CD4-positive, alpha-beta T cell (primary cell): Measurements from ENCODE around the gene SMOC2. TPM values are rescaled to one million over a fixed set of nuclear protein-coding genes. Genes with fewer than 3 reads are reported as not detected.
"Not testable (repeated sequence)": the region's sequence is repeated elsewhere in the genome, so short reads cannot be mapped to it uniquely, and the experiment has no call there.

ENCODE experiments used
- ATAC-seq: fragments of 200-7000 bp; cut with Tn5 transposase; one replicate; pipeline ENCODE4 v1.10.0; 2022; ENCODE audit warnings: mild to moderate bottlenecking; ENCODE audit not compliant: poor library complexity
- CTCF ChIA-PET: fragments of 350-600 bp; sonication (Branson Sonifier 250); formaldehyde crosslinking; loops from one replicate; lab custom pipeline; 2021; ENCODE audit warnings: antibody characterized with exemption, inconsistent platforms; lab: Charles Lee
- POLR2A ChIA-PET: fragments of 350-600 bp; sonication (Branson Sonifier 250); formaldehyde crosslinking; loops from one replicate; lab custom pipeline; 2021; ENCODE audit warnings: antibody characterized with exemption, inconsistent platforms; lab: Charles Lee
- DNase-seq, 14 experiments: peaks; one replicate each; pipeline ENCODE4 v3.0.0-alpha.2; 2013 to 2020; ENCODE audit warnings: mixed read lengths in 2 of 14
- H3K27ac ChIP-seq, 2 donors: one replicate each; pipeline versions ENCODE4 v1.5.1 to v1.7.0; 2013; ENCODE audit warnings: low read length in 2 of 2, low read depth in 1 of 2, mild to moderate bottlenecking in 1 of 2
- H3K27me3 ChIP-seq, 2 experiments: 1 replicate in 1 of 2; 2 replicates in 1 of 2; pipeline versions ENCODE4 v1.6.1 to v1.7.0; 2013; ENCODE audit warnings: low read length in 2 of 2, control low read depth in 1 of 2, mild to moderate bottlenecking in 1 of 2, moderate library complexity in 1 of 2; ENCODE audit not compliant: insufficient read depth in 2 of 2, control insufficient read depth in 1 of 2
- H3K36me3 ChIP-seq: one replicate; pipeline ENCODE4 v1.6.1; 2013; ENCODE audit warnings: low read length, control low read depth; ENCODE audit not compliant: insufficient read depth
- H3K4me1 ChIP-seq: one replicate; pipeline ENCODE4 v1.6.1; 2013; ENCODE audit warnings: low read length, control low read depth; ENCODE audit not compliant: insufficient read depth
- H3K4me3 ChIP-seq: one replicate; pipeline ENCODE4 v1.5.1; 2013; ENCODE audit warnings: mild to moderate bottlenecking, low read length, moderate library complexity
- H3K9me3 ChIP-seq, 2 experiments: 1 replicate in 1 of 2; 2 replicates in 1 of 2; pipeline versions ENCODE4 v1.6.1 to v1.7.0; 2013; ENCODE audit warnings: low read length in 2 of 2, mild to moderate bottlenecking in 2 of 2, control low read depth in 1 of 2, moderate library complexity in 1 of 2; ENCODE audit not compliant: control insufficient read depth in 1 of 2, insufficient read depth in 1 of 2
- H3K27ac Mint-ChIP-seq: one replicate; pipeline ENCODE4 v1.8.0; 2020; ENCODE audit warnings: mixed read lengths
- H3K27me3 Mint-ChIP-seq: one replicate; pipeline ENCODE4 v1.8.0; 2021; ENCODE audit warnings: mixed read lengths
- H3K36me3 Mint-ChIP-seq: one replicate; pipeline ENCODE4 v1.8.0; 2021; ENCODE audit warnings: low read depth, mixed read lengths
- H3K4me1 Mint-ChIP-seq: one replicate; pipeline ENCODE4 v1.8.0; 2021; ENCODE audit warnings: low read depth, mixed read lengths
- H3K4me3 Mint-ChIP-seq: one replicate; pipeline ENCODE4 v1.8.0; 2020; ENCODE audit warnings: mild to moderate bottlenecking, mixed read lengths
- H3K9me3 Mint-ChIP-seq: one replicate; pipeline ENCODE4 v1.8.0; 2020; ENCODE audit warnings: mixed read lengths
- intact Hi-C, 2 experiments: fragments of 100-400 bp; cut with DNase I in 1 of 2; cut with micrococcal nuclease in 1 of 2; formaldehyde crosslinking; loops; one replicate each; pipeline versions ENCODE4 v1.15.1 to v1.9.0; 2023 to 2025; cut with DNase I, micrococcal nuclease
- total RNA-seq, 174 experiments: library from RNA in 2 of 174; stranded (reverse) in 2 of 174; gene quantifications; one replicate each; pipeline ENCODE4 v1.2.3 and lab custom pipeline; 2021 to 2026
- TF ChIP-seq, protein P1 (sequence below): fragments of 200-600 bp; IDR thresholded peaks from one replicate; pipeline ENCODE4 v1.8.0; 2022; ENCODE audit warnings: antibody characterized with exemption, mild to moderate bottlenecking

SMOC2 gene
- total RNA-seq, 2 experiments from 2014 or later = not detected

- Mint-ChIP-seq H3K27me3 (no peaks in the 10 kb centered on the region), H3K4me3 (no peak overlapping the region), H3K9me3 (peaks cover 4% of the 10 kb centered on the region), H3K36me3 (no peaks in the 10 kb centered on the region), H3K27ac (no peak overlapping the region), H3K4me1 (no peaks in the 10 kb centered on the region)
- POLR2A ChIA-PET = no interaction called here
- no peak for ATAC-seq
- H3K27ac ChIP-seq = no peak overlapping the region
- DNase-seq = no peak
- intact Hi-C loops = no loop called here
- no peaks in the 10 kb centered on the region for H3K27me3 ChIP-seq
- no peaks in the 10 kb centered on the region for H3K4me1 ChIP-seq
- peaks cover 0 to 27% of the 10 kb centered on the region in 2 experiments for H3K9me3 ChIP-seq
- TF ChIP-seq, protein P1, sequence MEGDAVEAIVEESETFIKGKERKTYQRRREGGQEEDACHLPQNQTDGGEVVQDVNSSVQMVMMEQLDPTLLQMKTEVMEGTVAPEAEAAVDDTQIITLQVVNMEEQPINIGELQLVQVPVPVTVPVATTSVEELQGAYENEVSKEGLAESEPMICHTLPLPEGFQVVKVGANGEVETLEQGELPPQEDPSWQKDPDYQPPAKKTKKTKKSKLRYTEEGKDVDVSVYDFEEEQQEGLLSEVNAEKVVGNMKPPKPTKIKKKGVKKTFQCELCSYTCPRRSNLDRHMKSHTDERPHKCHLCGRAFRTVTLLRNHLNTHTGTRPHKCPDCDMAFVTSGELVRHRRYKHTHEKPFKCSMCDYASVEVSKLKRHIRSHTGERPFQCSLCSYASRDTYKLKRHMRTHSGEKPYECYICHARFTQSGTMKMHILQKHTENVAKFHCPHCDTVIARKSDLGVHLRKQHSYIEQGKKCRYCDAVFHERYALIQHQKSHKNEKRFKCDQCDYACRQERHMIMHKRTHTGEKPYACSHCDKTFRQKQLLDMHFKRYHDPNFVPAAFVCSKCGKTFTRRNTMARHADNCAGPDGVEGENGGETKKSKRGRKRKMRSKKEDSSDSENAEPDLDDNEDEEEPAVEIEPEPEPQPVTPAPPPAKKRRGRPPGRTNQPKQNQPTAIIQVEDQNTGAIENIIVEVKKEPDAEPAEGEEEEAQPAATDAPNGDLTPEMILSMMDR = no peak
- CTCF ChIA-PET = no interaction called here
- H3K36me3 ChIP-seq = no peaks in the 10 kb centered on the region
- no peak overlapping the region for H3K4me3 ChIP-seq
Observed at GRCh38 chr6:168700880-168701279, 259.9 kb downstream of the SMOC2 start.

DNA sequence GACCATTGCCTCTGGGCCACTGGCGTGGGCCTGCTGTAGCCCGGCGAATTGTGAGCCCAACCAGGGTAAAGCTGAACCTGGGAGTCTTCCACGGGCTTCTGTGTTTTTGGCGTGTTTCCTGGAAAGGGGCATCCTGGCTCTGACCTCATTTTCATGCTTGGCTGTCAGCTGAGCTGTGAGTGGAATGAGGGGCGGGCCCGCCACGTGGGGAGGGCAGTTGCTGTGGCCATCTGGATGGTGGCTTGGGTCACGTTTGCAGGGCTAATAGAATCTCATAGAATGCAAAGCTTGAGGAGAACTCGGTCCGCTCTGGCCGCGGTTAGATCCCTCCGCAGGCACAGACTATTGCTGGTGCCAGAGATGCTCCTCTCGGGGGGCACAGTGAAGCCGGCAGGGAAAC, 263.0 kb downstream of the SMOC2 start:
- Mint-ChIP-seq H3K36me3 (no peaks in the 10 kb centered on the region), H3K27ac (no peak overlapping the region), H3K9me3 (no peaks in the 10 kb centered on the region), H3K4me1 (no peaks in the 10 kb centered on the region), H3K27me3 (peaks cover 2% of the 10 kb centered on the region), H3K4me3 (no peak overlapping the region)
- H3K9me3 ChIP-seq = peaks cover 0 to 31% of the 10 kb centered on the region in 2 experiments
- TF ChIP-seq, protein P1 = no peak
- H3K4me3 ChIP-seq = no peak overlapping the region
- H3K36me3 ChIP-seq = no peaks in the 10 kb centered on the region
- H3K4me1 ChIP-seq = no peaks in the 10 kb centered on the region
- no peak for ATAC-seq
- no peak overlapping the region for H3K27ac ChIP-seq
- H3K27me3 ChIP-seq = no peaks in the 10 kb centered on the region
- intact Hi-C loops = no loop called here
- DNase-seq = no peak
- POLR2A ChIA-PET = no interaction called here
- CTCF ChIA-PET = no interaction called here

GRCh38 chr6:168704678-168705077, 263.7 kb downstream of the SMOC2 start:
- Mint-ChIP-seq H3K27me3 (peaks cover 9% of the 10 kb centered on the region), H3K27ac (no peak overlapping the region), H3K4me3 (no peak overlapping the region), H3K36me3 (no peaks in the 10 kb centered on the region), H3K9me3 (no peaks in the 10 kb centered on the region), H3K4me1 (no peaks in the 10 kb centered on the region)
- POLR2A ChIA-PET = no interaction called here
- Histone ChIP-seq H3K27me3 (no peaks in the 10 kb centered on the region), H3K4me1 (no peaks in the 10 kb centered on the region), H3K36me3 (no peaks in the 10 kb centered on the region), H3K4me3 (no peak overlapping the region), H3K27ac (no peak overlapping the region), H3K9me3 (peaks cover 0 to 29% of the 10 kb centered on the region in 2 experiments)
- intact Hi-C loops = no loop called here
- CTCF ChIA-PET = no interaction called here
- ATAC-seq (no peak), DNase-seq (no peak)
- TF ChIP-seq, protein P1 = no peak

DNA sequence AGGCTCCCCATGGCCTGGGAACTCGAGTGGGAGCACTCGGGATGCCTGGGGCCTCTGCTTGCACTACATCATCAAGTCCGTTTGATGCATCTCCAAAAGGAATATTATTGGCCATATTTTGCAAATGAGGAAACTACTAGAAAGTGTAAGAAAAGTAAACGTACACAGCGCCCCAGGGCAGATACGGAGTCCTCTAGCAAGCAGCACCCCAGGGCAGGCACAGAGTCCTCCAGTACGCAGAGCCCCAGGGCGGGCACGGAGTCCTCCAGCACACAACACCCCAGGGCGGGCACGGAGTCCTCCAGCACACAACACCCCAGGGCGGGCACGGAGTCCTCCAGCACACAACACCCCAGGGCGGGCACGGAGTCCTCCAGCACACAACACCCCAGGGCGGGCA, 264.3 kb downstream of the SMOC2 start:
- not testable (repeated sequence) for H3K4me1 Mint-ChIP-seq, ATAC-seq, H3K4me3 Mint-ChIP-seq

More for the DNA sequence above, 264.3 kb downstream of the SMOC2 start:
- H3K27me3 ChIP-seq, H3K4me3 ChIP-seq, CTCF ChIA-PET, POLR2A ChIA-PET, H3K27me3 Mint-ChIP-seq, H3K27ac ChIP-seq, H3K9me3 Mint-ChIP-seq, DNase-seq, H3K4me1 ChIP-seq, H3K36me3 Mint-ChIP-seq, H3K36me3 ChIP-seq, H3K27ac Mint-ChIP-seq, intact Hi-C loops: not testable (repeated sequence)
- H3K9me3 ChIP-seq = peaks cover 0 to 26% of the 10 kb centered on the region in 2 experiments
